PC-3 (cell line): ENCODE results near the gene STRIP1. TPM values are rescaled to one million over a fixed set of nuclear protein-coding genes. Genes with fewer than 3 reads are reported as not detected.

Experiments
- ATAC-seq: fragments of 200-7000 bp; cut with Tn5 transposase; 2 replicates; pipeline ENCODE4 v1.9.1; 2020; ENCODE audit warnings: mild to moderate bottlenecking, moderate library complexity
- BruUV-seq: library from RNA; stranded (reverse); fragments of 400-500 nt; replicated peaks from 2 replicates; lab custom pipeline; 2021; lab: Mats Ljungman, UMichigan
- CTCF ChIA-PET: fragments of 300-600 bp; sonication (Branson Sonifier 250); formaldehyde crosslinking; loops from one replicate; lab custom pipeline; 2022; ENCODE audit warnings: antibody characterized with exemption; lab: Charles Lee
- POLR2A ChIA-PET: fragments of 300-600 bp; sonication (Branson Sonifier 250); formaldehyde crosslinking; loops from one replicate; lab custom pipeline; 2022; ENCODE audit warnings: antibody characterized with exemption; ENCODE audit not compliant: unreplicated experiment; lab: Charles Lee
- DNase-seq: peaks from one replicate; pipeline ENCODE4 v3.0.0-alpha.2; 2015
- H2AFZ ChIP-seq: fragments of 300-600 bp; sonication (generic); 2 replicates; pipeline ENCODE4 v1.6.0; 2016; ENCODE audit warnings: antibody characterized with exemption, low read length
- H3F3A ChIP-seq: fragments of 300-600 bp; sonication (generic); one replicate; pipeline ENCODE4 v1.6.0; 2017; ENCODE audit warnings: antibody characterized with exemption, low read length, control low read depth, mild to moderate bottlenecking; ENCODE audit not compliant: unreplicated experiment
- H3K27ac ChIP-seq: fragments of 300-600 bp; sonication (generic); 2 replicates; pipeline ENCODE4 v1.5.1; 2016; ENCODE audit warnings: mild to moderate bottlenecking, low read length
- H3K27me3 ChIP-seq: fragments of 300-600 bp; sonication (generic); 2 replicates; pipeline ENCODE4 v1.6.1; 2016; ENCODE audit warnings: low read length, mixed read lengths
- H3K36me3 ChIP-seq: fragments of 300-600 bp; sonication (generic); 2 replicates; pipeline ENCODE4 v1.6.1; 2016; ENCODE audit warnings: low read depth, mixed run types, low read length, mixed read lengths
- H3K4me1 ChIP-seq: fragments of 300-600 bp; sonication (generic); 2 replicates; pipeline ENCODE4 v1.5.1; 2016; ENCODE audit warnings: low read length; ENCODE audit not compliant: insufficient read depth
- H3K4me2 ChIP-seq: fragments of 300-600 bp; sonication (generic); 2 replicates; pipeline ENCODE4 v1.6.0; 2016; ENCODE audit warnings: low read length
- H3K4me3 ChIP-seq: fragments of 300-600 bp; sonication (generic); 2 replicates; pipeline ENCODE4 v1.5.1; 2016; ENCODE audit warnings: mild to moderate bottlenecking, low read length, mixed read lengths
- H3K79me2 ChIP-seq: fragments of 300-600 bp; sonication (generic); 2 replicates; pipeline ENCODE4 v1.6.1; 2017; ENCODE audit warnings: low read length, mixed read lengths
- H3K9ac ChIP-seq: fragments of 300-600 bp; sonication (generic); 2 replicates; pipeline ENCODE4 v1.6.0; 2016; ENCODE audit warnings: mild to moderate bottlenecking, low read length
- H3K9me2 ChIP-seq: fragments of 300-600 bp; sonication (generic); replicated peaks from 2 replicates; pipeline ENCODE4 v1.6.1; 2016; ENCODE audit warnings: mixed run types, low read length, mixed read lengths
- H3K9me3 ChIP-seq: fragments of 300-600 bp; sonication (generic); 2 replicates; pipeline ENCODE4 v1.6.1; 2016; ENCODE audit warnings: low read length, mixed read lengths
- H4K20me1 ChIP-seq: fragments of 300-600 bp; sonication (generic); 2 replicates; pipeline ENCODE4 v1.6.1; 2016; ENCODE audit warnings: low read length, mixed read lengths
- CTCF ChIP-seq: fragments of 300-600 bp; sonication (generic); conservative IDR thresholded peaks from 2 replicates; pipeline ENCODE4 v1.5.1; 2017; ENCODE audit warnings: antibody characterized with exemption, low read depth, mild to moderate bottlenecking, low read length
- EZH2 ChIP-seq: fragments of 300-600 bp; sonication (generic); IDR thresholded peaks from one replicate; pipeline ENCODE4 v1.6.1; 2017; ENCODE audit warnings: antibody characterized with exemption, mild to moderate bottlenecking, low read length; ENCODE audit not compliant: unreplicated experiment
- EZH2phosphoT487 ChIP-seq: fragments of 300-600 bp; sonication (generic); IDR thresholded peaks from 2 replicates; pipeline ENCODE4 v1.6.1; 2018; ENCODE audit warnings: mild to moderate bottlenecking, antibody characterized with exemption, low read length, borderline replicate concordance
- intact Hi-C: fragments of 100-400 bp; cut with micrococcal nuclease; formaldehyde crosslinking; loops from 2 replicates; pipeline ENCODE4 v1.9.0; 2023
- total RNA-seq: library from RNA; depleted of rRNA; stranded (reverse); fragments of >200 nt; gene quantifications from 2 replicates; pipeline ENCODE4 v1.2.3, GENCODE V29; 2014

Gene STRIP1
- total RNA-seq, 1 experiment from 2014 or later = 41.4 TPM

DNA sequence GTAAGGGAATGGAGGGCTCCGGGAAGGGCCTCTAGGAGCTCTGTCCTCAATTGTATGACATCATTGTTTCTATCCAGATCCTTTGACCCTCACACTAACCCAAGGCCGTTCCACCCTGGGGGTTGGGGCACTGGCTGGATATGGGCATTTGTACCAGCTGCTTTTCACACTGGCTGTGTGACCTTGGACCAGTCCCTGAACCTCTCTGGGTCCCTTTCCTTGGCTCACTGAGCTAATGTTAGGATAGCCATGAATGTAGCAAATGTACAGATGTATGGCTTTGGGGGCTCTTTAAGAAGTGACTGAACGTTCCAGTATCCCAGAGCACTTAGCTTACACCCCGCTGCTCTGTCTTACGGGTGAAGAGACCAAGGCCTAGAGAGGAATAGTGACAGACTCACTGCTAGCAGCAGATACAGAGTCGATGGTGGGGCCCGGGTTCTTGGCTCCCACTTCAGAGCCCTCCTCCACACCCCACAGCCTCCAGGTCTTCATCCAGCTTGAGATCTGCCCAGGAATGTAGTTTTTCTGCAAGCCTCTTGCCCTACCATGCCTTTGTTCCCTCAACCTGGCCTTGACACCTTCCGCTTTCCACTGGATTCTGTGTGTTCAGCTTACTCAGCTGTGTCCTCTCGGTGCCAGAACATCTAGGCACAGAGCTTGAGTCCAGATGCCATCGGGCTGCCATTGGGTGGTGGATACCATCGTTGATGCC lies 63.2 kb downstream of the STRIP1 start:
- Histone ChIP-seq H3K27ac (no peak overlapping the region), H3K4me2 (no peak overlapping the region), H3K36me3 (no peaks in the 10 kb centered on the region), H3K27me3 (0 out of 2 replicates have a peak, but pooled peaks cover 7% of the 10 kb centered on the region), H3K9ac (no peak overlapping the region), H3K79me2 (no peaks in the 10 kb centered on the region), H3K9me3 (no peaks in the 10 kb centered on the region), H2AFZ (no peak overlapping the region), H3K9me2 (no peaks in the 10 kb centered on the region), H3K4me3 (no peak overlapping the region), H3K4me1 (peaks cover 4% of the 10 kb centered on the region; the same call in 1 of the 2 replicates), H4K20me1 (no peaks in the 10 kb centered on the region), H3F3A (no peaks in the 10 kb centered on the region)
- no TSS peak for BruUV-seq
- ChIA-PET CTCF (interaction anchor here (0.6 kb wide), 1 partner anchor 147 kb away, joined by 3 read pairs; no protein-coding TSS in a partner anchor), POLR2A (interaction anchor here (0.6 kb wide), 1 partner anchor 75 kb away, joined by 12 read pairs; no protein-coding TSS in a partner anchor)
- DNase-seq = no peak
- intact Hi-C loops = no loop called here
- no peak for ATAC-seq
- TF ChIP-seq CTCF (no peak), EZH2phosphoT487 (no peak), EZH2 (no peak)

GRCh38 chr1:110098222-110099026 lies 64.0 kb downstream of the STRIP1 start:
- no peak for ATAC-seq
- no peak overlapping the region for H3K4me2 ChIP-seq
- DNase-seq = no peak
- ChIA-PET POLR2A (interaction anchor here (0.6 kb wide), 1 partner anchor 75 kb away, joined by 12 read pairs; no protein-coding TSS in a partner anchor), CTCF (interaction anchor here (0.6 kb wide), 1 partner anchor 146 kb away, joined by 3 read pairs; no protein-coding TSS in a partner anchor)
- H2AFZ ChIP-seq = no peak overlapping the region
- no TSS peak for BruUV-seq
- no peak overlapping the region for H3K4me3 ChIP-seq
- no peak overlapping the region for H3K9ac ChIP-seq
- H4K20me1 ChIP-seq = no peaks in the 10 kb centered on the region
- no peaks in the 10 kb centered on the region for H3K36me3 ChIP-seq
- peaks cover 4% of the 10 kb centered on the region; the same call in 1 of the 2 replicates for H3K4me1 ChIP-seq
- no peaks in the 10 kb centered on the region for H3F3A ChIP-seq
- no peak overlapping the region for H3K27ac ChIP-seq
- no peaks in the 10 kb centered on the region for H3K9me3 ChIP-seq
- intact Hi-C loops = no loop called here
- no peak for TF ChIP-seq CTCF
- no peak for TF ChIP-seq EZH2phosphoT487
- TF ChIP-seq EZH2 = no peak
- H3K27me3 ChIP-seq = 0 out of 2 replicates have a peak, but pooled peaks cover 7% of the 10 kb centered on the region
- no peaks in the 10 kb centered on the region for H3K79me2 ChIP-seq
- H3K9me2 ChIP-seq = no peaks in the 10 kb centered on the region
